ENCODE measurements around the gene LRRC75A. TPM values are rescaled to one million over a fixed set of nuclear protein-coding genes. Genes with fewer than 3 reads are reported as not detected.

The LRRC75A gene
- polyA plus RNA-seq, 1 donor from 2014 or later: 0.53 TPM

DNA sequence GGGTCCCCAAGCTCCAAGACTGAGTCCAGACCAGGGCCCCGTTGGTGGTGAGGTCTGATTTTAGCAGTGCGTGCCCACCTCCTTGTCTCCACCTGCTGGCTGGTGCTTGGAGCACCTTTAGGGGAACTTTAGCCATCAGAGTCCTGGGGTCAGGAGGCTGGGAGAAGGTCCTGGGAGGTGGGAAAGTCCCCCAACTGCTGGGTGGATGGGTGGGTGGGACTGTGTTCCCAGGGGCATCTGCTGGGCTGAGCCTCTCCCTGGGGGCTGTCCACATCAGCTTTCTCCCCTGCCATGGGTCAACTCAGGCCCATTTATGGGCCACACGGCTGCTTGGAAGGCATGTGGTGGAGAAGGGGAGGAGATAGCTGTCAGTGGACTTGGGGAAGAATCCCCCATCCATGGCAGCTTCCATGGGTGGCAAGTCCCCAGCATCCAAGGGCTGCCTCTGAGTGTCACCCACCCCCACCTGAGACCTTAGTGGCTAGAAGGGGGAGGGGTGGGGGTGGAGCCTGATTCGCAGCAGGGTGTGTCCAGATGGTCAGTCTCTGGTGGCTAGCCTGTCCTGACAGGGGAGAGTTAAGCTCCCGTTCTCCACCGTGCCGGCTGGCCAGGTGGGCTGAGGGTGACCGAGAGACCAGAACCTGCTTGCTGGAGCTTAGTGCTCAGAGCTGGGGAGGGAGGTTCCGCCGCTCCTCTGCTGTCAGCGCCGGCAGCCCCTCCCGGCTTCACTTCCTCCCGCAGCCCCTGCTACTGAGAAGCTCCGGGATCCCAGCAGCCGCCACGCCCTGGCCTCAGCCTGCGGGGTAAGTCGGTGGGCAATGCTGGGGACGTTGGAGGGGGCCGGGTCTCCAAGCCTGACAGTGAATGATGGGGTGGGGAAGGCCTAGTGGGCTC lies 76.7 kb downstream of the LRRC75A start, which contains the start of gene TRPV2:
Gene TRPV2 (plus strand): TSS at position 541 of the 894 bp plus-strand sequence. CDS start 2,098 bp downstream, outside the sequence.
- H3K36me3 ChIP-seq (ENCODE audit: insufficient read depth, low read length): no peaks in the 10 kb centered on the region
- no peaks in the 10 kb centered on the region for H3F3A ChIP-seq (ENCODE audit: insufficient read depth, low read length, poor library complexity, severe bottlenecking)
- H3K9ac ChIP-seq (ENCODE audit: low read length): no peak within 1 kb of the TSS
- no peaks in the 10 kb centered on the region for H4K20me1 ChIP-seq (ENCODE audit: insufficient read depth)
- no peaks in the 10 kb centered on the region for H3K9me3 ChIP-seq (ENCODE audit: low read length)
- H3K27me3 ChIP-seq (ENCODE audit: insufficient read depth, low read depth, low read length): no peaks in the 10 kb centered on the region
- H3K79me2 ChIP-seq (replicated peaks; ENCODE audit: insufficient read depth, low read length): no peaks in the 10 kb centered on the region
- no peak within 1 kb of the TSS for H3K4me2 ChIP-seq (ENCODE audit: low read length)
- no peak within 1 kb of the TSS for H3K27ac ChIP-seq (ENCODE audit: low read length)
- no peaks in the 10 kb centered on the region for H3K9me2 ChIP-seq (ENCODE audit: insufficient read depth, low read length)
- H3K4me3 ChIP-seq (ENCODE audit: low read length): no peak within 1 kb of the TSS
- H2AFZ ChIP-seq (ENCODE audit: low read depth, low read length): no peak within 1 kb of the TSS
- TF ChIP-seq POLR2AphosphoS5 (IDR thresholded peaks at IDR 0.05): no peak
- TF ChIP-seq TAF1 (IDR thresholded peaks at IDR 0.05; ENCODE audit: low read depth): no peak
- no peak for TF ChIP-seq EP300 (conservative IDR thresholded peaks at IDR 0.05; ENCODE audit: poor library complexity, severe bottlenecking)

DNA sequence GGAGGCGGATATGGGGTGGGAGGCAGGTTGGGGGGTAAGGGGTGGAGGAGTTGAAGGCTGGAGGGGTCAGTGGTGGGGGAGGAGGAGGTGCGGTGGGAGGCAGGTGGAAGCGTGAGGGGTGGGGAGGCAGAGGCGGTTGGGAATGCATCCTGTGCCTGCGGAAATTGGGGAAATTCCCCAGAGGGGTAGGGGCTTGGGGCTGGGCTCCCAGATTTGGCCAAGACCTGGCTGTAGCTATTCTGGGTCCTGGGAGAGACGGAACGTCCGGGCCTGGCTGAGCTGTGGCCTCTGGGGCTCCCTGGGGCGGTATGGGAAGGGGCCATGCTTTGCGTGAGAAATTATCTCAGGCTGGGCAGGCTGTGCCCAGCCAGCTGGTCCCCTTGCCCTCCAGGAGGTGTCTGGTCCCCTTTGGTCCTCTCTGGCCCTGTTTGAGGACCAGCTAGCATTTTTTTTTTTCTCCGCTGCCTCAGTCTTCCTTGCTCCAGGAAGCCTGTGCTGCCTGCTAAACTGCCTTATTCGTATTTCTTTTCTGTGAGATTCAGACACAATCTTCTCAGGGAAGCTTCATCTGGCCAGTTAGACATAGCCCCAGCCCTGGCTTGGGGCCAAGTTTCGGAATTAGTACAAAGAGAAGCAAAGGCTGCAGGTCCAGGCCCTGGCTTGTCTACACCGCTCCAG lies 83.9 kb downstream of the LRRC75A start:
- peaks cover 7% of the 10 kb centered on the region for H3K27me3 ChIP-seq (ENCODE audit: insufficient read depth, low read depth, low read length)
- no peaks in the 10 kb centered on the region for H3K36me3 ChIP-seq (ENCODE audit: insufficient read depth, low read length)
- TF ChIP-seq TAF1 (IDR thresholded peaks at IDR 0.05; ENCODE audit: low read depth) (no peak), SMC3 (conservative IDR thresholded peaks at IDR 0.05; ENCODE audit: poor library complexity) (no peak), EZH2 (IDR thresholded peaks at IDR 0.05; ENCODE audit: borderline replicate concordance, insufficient read depth, low read length, poor library complexity, severe bottlenecking) (no peak), EP300 (conservative IDR thresholded peaks at IDR 0.05; ENCODE audit: poor library complexity, severe bottlenecking) (no peak), POLR2AphosphoS5 (IDR thresholded peaks at IDR 0.05) (no peak), MXI1 (conservative IDR thresholded peaks at IDR 0.05; ENCODE audit: poor library complexity, severe bottlenecking) (no peak), RAD21 (conservative IDR thresholded peaks at IDR 0.05) (no peak)
- TF ChIP-seq, protein P1, sequence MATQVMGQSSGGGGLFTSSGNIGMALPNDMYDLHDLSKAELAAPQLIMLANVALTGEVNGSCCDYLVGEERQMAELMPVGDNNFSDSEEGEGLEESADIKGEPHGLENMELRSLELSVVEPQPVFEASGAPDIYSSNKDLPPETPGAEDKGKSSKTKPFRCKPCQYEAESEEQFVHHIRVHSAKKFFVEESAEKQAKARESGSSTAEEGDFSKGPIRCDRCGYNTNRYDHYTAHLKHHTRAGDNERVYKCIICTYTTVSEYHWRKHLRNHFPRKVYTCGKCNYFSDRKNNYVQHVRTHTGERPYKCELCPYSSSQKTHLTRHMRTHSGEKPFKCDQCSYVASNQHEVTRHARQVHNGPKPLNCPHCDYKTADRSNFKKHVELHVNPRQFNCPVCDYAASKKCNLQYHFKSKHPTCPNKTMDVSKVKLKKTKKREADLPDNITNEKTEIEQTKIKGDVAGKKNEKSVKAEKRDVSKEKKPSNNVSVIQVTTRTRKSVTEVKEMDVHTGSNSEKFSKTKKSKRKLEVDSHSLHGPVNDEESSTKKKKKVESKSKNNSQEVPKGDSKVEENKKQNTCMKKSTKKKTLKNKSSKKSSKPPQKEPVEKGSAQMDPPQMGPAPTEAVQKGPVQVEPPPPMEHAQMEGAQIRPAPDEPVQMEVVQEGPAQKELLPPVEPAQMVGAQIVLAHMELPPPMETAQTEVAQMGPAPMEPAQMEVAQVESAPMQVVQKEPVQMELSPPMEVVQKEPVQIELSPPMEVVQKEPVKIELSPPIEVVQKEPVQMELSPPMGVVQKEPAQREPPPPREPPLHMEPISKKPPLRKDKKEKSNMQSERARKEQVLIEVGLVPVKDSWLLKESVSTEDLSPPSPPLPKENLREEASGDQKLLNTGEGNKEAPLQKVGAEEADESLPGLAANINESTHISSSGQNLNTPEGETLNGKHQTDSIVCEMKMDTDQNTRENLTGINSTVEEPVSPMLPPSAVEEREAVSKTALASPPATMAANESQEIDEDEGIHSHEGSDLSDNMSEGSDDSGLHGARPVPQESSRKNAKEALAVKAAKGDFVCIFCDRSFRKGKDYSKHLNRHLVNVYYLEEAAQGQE (IDR thresholded peaks at IDR 0.05; ENCODE audit: borderline replicate concordance): no peak
- TF ChIP-seq, protein P2, sequence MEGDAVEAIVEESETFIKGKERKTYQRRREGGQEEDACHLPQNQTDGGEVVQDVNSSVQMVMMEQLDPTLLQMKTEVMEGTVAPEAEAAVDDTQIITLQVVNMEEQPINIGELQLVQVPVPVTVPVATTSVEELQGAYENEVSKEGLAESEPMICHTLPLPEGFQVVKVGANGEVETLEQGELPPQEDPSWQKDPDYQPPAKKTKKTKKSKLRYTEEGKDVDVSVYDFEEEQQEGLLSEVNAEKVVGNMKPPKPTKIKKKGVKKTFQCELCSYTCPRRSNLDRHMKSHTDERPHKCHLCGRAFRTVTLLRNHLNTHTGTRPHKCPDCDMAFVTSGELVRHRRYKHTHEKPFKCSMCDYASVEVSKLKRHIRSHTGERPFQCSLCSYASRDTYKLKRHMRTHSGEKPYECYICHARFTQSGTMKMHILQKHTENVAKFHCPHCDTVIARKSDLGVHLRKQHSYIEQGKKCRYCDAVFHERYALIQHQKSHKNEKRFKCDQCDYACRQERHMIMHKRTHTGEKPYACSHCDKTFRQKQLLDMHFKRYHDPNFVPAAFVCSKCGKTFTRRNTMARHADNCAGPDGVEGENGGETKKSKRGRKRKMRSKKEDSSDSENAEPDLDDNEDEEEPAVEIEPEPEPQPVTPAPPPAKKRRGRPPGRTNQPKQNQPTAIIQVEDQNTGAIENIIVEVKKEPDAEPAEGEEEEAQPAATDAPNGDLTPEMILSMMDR (IDR thresholded peaks at IDR 0.05; ENCODE audit: poor library complexity, severe bottlenecking): no peak
- no peaks in the 10 kb centered on the region for H3F3A ChIP-seq (ENCODE audit: insufficient read depth, low read length, poor library complexity, severe bottlenecking)
- H3K9ac ChIP-seq (ENCODE audit: low read length): no peak overlapping the region
- H3K27ac ChIP-seq (ENCODE audit: low read length): no peak overlapping the region
- H3K79me2 ChIP-seq (replicated peaks; ENCODE audit: insufficient read depth, low read length): no peaks in the 10 kb centered on the region
- no peaks in the 10 kb centered on the region for H4K20me1 ChIP-seq (ENCODE audit: insufficient read depth)
- H3K4me2 ChIP-seq (ENCODE audit: low read length): no peak overlapping the region
- H3K4me3 ChIP-seq (ENCODE audit: low read length): no peak overlapping the region
- H3K9me2 ChIP-seq (ENCODE audit: insufficient read depth, low read length): no peaks in the 10 kb centered on the region
- no peak overlapping the region for H2AFZ ChIP-seq (ENCODE audit: low read depth, low read length)
- H3K9me3 ChIP-seq (ENCODE audit: low read length): no peaks in the 10 kb centered on the region
